Stimulated activated CD4-positive, alpha-beta T cell treated with anti-CD3 and anti-CD28 coated beads, Interleukin-15, amount 100 ng/mL, for 24 hours (primary cell): ENCODE measurements around the gene COCH.
A peak's percentile ranks its signal among the peaks of the same experiment; 100 is the strongest.

Experiments
- DNase-seq: peaks from one replicate; pipeline ENCODE4 v3.0.0-alpha.2; 2020

COCH gene

GRCh38 chr14:30874120-30874998, at the start of gene COCH:
COCH (plus strand) TSS chr14:30874559; CDS start chr14:30874939, 380 bp downstream.
- DNase-seq, result peak; percentile 61

- no peak for DNase-seq
These were observed 48.3 kb upstream of the COCH start for GRCh38 chr14:30826070-30826469.

- no peak for DNase-seq
These were observed 44.5 kb upstream of the COCH start for GRCh38 chr14:30829853-30830252.

GRCh38 chr14:30834353-30834752, 40.0 kb upstream of the COCH start:
- no peak for DNase-seq

- no peak for DNase-seq
These were observed 36.0 kb upstream of the COCH start for GRCh38 chr14:30838351-30838750.

- DNase-seq, result no peak
These were observed 34.1 kb upstream of the COCH start for GRCh38 chr14:30840086-30840779.

GRCh38 chr14:30842431-30842830, 31.9 kb upstream of the COCH start:
- DNase-seq, result no peak

- DNase-seq, result no peak
These were observed 25.7 kb upstream of the COCH start for GRCh38 chr14:30848449-30849240.

GRCh38 chr14:30849354-30849753, 25.0 kb upstream of the COCH start:
- DNase-seq, result no peak

GRCh38 chr14:30849983-30850382, 24.4 kb upstream of the COCH start:
- DNase-seq, result no peak

- DNase-seq, result no peak
These were observed 20.4 kb upstream of the COCH start for GRCh38 chr14:30853946-30854345.

- DNase-seq, result no peak
These were observed 19.9 kb upstream of the COCH start for GRCh38 chr14:30854492-30854891.

GRCh38 chr14:30855345-30856037, 18.9 kb upstream of the COCH start:
- peak; percentile 42 for DNase-seq

- DNase-seq, result no peak
These were observed 13.2 kb upstream of the COCH start for GRCh38 chr14:30861200-30861599.

GRCh38 chr14:30864934-30865333, 9.4 kb upstream of the COCH start:
- no peak for DNase-seq

- DNase-seq, result no peak
These were observed 5.6 kb upstream of the COCH start for GRCh38 chr14:30868736-30869135.

GRCh38 chr14:30869551-30870155, 4.7 kb upstream of the COCH start:
- no peak for DNase-seq

- DNase-seq, result no peak
These were observed 1.8 kb upstream of the COCH start for GRCh38 chr14:30872602-30873001.

GRCh38 chr14:30873308-30874119, 845 bp upstream of the COCH start:
- no peak for DNase-seq

- peak; percentile 35 for DNase-seq
These were observed 834 bp downstream of the COCH start for GRCh38 chr14:30874999-30875787.

GRCh38 chr14:30875788-30876053, 1.4 kb downstream of the COCH start:
- no peak for DNase-seq
